Psoas muscle (tissue), 8 donors: Measurements from ENCODE around the gene CERS6. TPM values are rescaled to one million over a fixed set of nuclear protein-coding genes. Genes with fewer than 3 reads are reported as not detected.

Experiments used
- ATAC-seq, 4 donors: fragments of 200-7000 bp; cut with Tn5 transposase; one replicate each; pipeline ENCODE4 v1.9.1; 2020; ENCODE audit warnings: moderate library complexity in 3 of 4, mild to moderate bottlenecking in 2 of 4
- DNase-seq, 2 donors: peaks; one replicate each; pipeline ENCODE4 v3.0.0-alpha.2; 2020
- H3K27ac ChIP-seq: fragments of 200-600 bp; one replicate; pipeline ENCODE4 v1.8.0; 2022
- H3K27me3 ChIP-seq, 3 donors: fragments of 200-600 bp in 1 of 3; one replicate each; pipeline versions ENCODE4 v1.6.1 to v1.8.0; 2013 to 2022; ENCODE audit warnings: low read length in 2 of 3, mild to moderate bottlenecking in 2 of 3, moderate library complexity in 1 of 3; ENCODE audit not compliant: insufficient read depth in 3 of 3
- H3K36me3 ChIP-seq, 2 donors: fragments of 200-600 bp in 1 of 2; one replicate each; pipeline versions ENCODE4 v1.6.1 to v1.8.0; 2013 to 2022; ENCODE audit warnings: low read depth in 1 of 2, mild to moderate bottlenecking in 1 of 2, moderate library complexity in 1 of 2; ENCODE audit not compliant: insufficient read depth in 1 of 2
- H3K4me1 ChIP-seq: fragments of 200-600 bp; one replicate; pipeline ENCODE4 v1.8.0; 2022
- H3K4me3 ChIP-seq: fragments of 200-600 bp; one replicate; pipeline ENCODE4 v1.8.0; 2022; ENCODE audit warnings: mild to moderate bottlenecking
- H3K9me3 ChIP-seq: fragments of 200-600 bp; one replicate; pipeline ENCODE4 v1.8.0; 2022
- WGBS, 3 donors: extraction: QIAGEN DNeasy Blood & Tissue Kit; methylation state at CpG; one replicate each; pipeline versions ENCODE4 v1.1.6 to v1.1.7; 2013; 5-methylcytosine and 5-hydroxymethylcytosine counted together
- intact Hi-C, 2 donors: fragments of 100-400 bp; cut with DNase I; formaldehyde crosslinking; loops; one replicate each; pipeline versions ENCODE4 v1.11.0 to v1.14.2; 2022
- polyA plus RNA-seq, 3 donors: library from polyadenylated mRNA; stranded (reverse); fragments of 200-250 nt; gene quantifications; one replicate each; pipeline ENCODE4 v1.2.3, GENCODE V29; 2013
- total RNA-seq, 4 donors: library from RNA; stranded (reverse); fragmentation: NEBNext Ultra II Directional in 2 of 4; extraction: Animal tissue kit (Norgen Biotek cat#: 25700) in 2 of 4; gene quantifications; one replicate each; pipeline versions ENCODE4 v1.2.1 to v1.2.4, GENCODE V29; 2021 to 2023
- TF ChIP-seq, protein P1 (sequence below): fragments of 200-600 bp; IDR thresholded peaks from one replicate; pipeline ENCODE4 v1.8.0; 2022; ENCODE audit warnings: antibody characterized with exemption
- donor health status: healthy with polysubstance abuse.
- donor health status: DM: no; HTN: no; CAD: no; lungs with moderate emphysema.
- donor health status: Bipolar disorder and iron deficiency.
- donor health status: healthy.
- donor health status: DM: yes; HTN: yes; CAD: no.
- donor health status: DM: no; HTN: no; CAD: no.
- donor health status: DM: no; HTN: no; CAD: no.
- donor health status: DM: yes; HTN: yes; CAD: no.

Gene CERS6
- total and polyA plus RNA-seq, 7 donors, result 4.8 to 18.1 (median 11.2) TPM

DNA sequence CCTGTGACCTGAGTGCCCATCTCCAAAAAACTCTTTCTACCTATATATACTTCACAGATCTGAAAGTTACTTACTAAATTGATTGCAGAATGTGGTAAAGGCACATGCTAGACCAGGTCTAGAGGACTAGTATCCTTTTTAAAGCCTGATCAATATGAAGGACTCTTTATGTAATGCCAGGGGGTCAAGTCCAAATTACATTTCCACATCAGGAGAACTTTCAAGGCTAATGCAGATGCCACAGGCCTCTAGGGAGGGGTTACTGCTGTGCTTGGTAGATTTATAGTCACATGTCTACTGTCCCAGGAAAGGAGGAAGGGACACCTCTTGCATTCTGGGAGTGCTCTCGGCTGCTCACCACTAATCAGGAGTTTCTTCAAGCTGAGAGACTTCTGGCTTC lies 227.9 kb downstream of the CERS6 start:
- 82 to 97% (median 83%) methylated on average over 1 of the region's 1 CpG for WGBS, 3 donors
- ATAC-seq, result no peak
- no peak overlapping the region for H3K4me3 ChIP-seq
- no peaks in the 10 kb centered on the region for H3K9me3 ChIP-seq
- intact Hi-C loops, result no loop called here
- no peak overlapping the region for H3K27ac ChIP-seq
- H3K36me3 ChIP-seq, result no peaks in the 10 kb centered on the region
- DNase-seq, result no peak
- H3K27me3 ChIP-seq, result no peaks in the 10 kb centered on the region
- TF ChIP-seq, protein P1, sequence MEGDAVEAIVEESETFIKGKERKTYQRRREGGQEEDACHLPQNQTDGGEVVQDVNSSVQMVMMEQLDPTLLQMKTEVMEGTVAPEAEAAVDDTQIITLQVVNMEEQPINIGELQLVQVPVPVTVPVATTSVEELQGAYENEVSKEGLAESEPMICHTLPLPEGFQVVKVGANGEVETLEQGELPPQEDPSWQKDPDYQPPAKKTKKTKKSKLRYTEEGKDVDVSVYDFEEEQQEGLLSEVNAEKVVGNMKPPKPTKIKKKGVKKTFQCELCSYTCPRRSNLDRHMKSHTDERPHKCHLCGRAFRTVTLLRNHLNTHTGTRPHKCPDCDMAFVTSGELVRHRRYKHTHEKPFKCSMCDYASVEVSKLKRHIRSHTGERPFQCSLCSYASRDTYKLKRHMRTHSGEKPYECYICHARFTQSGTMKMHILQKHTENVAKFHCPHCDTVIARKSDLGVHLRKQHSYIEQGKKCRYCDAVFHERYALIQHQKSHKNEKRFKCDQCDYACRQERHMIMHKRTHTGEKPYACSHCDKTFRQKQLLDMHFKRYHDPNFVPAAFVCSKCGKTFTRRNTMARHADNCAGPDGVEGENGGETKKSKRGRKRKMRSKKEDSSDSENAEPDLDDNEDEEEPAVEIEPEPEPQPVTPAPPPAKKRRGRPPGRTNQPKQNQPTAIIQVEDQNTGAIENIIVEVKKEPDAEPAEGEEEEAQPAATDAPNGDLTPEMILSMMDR, result no peak
- peaks cover 10% of the 10 kb centered on the region for H3K4me1 ChIP-seq

DNA sequence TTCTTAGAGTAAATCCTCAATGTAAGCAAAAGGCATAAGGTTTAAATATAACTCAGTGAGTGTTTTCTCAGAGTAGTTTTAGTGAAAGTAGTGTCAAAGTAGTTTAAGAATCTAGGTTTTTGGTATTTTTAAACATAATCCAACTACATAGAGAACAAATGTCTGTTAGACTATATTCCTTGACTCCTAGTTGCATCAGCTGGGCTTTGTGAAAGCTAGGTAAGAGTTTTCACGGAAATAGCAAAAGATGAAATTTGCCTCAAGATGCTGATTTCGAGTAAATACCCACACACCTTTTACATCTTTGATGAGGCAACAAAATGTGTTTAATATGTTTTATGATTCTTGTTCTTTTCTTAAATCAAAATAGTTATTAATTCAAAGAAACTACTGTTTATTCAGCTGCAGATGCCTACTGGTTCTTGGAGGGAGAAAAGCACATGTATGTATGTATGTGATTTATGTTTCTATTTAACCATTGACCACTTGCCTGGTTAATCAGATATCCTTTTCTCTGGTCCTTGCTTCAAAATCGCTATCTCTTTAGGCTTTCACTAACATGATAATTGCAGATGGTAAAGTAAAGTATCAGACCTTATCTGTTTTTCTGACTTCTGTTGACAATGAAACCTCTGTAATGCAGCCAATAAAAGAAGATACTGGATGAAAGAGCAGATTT lies 229.0 kb downstream of the CERS6 start:
- TF ChIP-seq, protein P1, result no peak
- Histone ChIP-seq H3K27ac (no peak overlapping the region), H3K4me1 (peaks cover 10% of the 10 kb centered on the region), H3K4me3 (no peak overlapping the region), H3K36me3 (no peaks in the 10 kb centered on the region), H3K9me3 (no peaks in the 10 kb centered on the region), H3K27me3 (no peaks in the 10 kb centered on the region)
- no peak for DNase-seq
- intact Hi-C loops, result loop anchor here in 1 of 2 donors (5.0 kb wide), 1 partner anchor 338 kb away; no protein-coding TSS in a partner anchor
- ATAC-seq, result no peak
- 91 to 92% (median 92%) methylated on average over 3 of the region's 3 CpGs for WGBS, 3 donors

DNA sequence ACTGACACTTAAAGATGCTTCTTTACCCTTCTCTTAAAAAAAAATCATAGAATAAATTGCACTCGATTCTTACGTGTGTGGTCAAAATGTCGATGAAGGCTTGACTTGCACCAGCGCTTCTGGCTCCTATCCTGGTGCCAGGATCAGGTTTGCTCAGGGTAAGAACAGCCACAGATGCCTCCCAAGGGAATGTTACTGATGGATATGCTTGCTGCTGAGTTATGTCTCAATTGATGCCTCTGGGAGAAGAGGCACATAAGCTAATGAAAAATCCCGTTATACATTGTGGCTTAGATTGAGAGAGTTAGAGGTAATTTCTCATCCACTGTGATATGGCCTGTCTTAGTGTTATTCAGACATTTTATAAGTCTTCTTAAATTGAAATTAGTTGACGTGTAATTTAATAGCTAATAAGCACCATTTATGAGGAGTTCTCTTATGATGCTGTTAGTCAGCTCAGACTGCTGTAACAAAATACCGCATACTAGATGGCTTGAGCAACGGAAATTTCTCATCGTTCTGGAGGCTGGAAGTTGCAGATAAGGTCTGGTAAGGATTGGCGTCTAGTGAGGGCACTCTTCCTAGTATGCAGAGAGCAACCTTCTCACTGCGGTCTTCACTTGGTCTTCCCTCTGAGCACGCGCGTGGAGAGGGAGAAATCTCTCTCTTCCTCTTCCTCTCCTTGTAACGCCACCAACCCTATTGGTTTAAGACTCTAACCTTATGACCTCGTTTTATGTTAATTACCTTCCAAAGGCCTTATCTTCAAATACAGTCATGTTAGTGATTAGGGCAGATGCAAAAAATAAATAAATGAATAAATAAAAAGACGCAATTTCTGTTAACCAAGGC lies 229.8 kb downstream of the CERS6 start:
- H3K4me1 ChIP-seq, result peaks cover 10% of the 10 kb centered on the region
- H3K27me3 ChIP-seq, result no peaks in the 10 kb centered on the region
- ATAC-seq, result peak; percentile 55 to 89 (median 86)
- no peak for DNase-seq
- no peak overlapping the region for H3K27ac ChIP-seq
- TF ChIP-seq, protein P1, result no peak
- H3K9me3 ChIP-seq, result no peaks in the 10 kb centered on the region
- H3K36me3 ChIP-seq, result no peaks in the 10 kb centered on the region
- no peak overlapping the region for H3K4me3 ChIP-seq
- WGBS, 3 donors, result 56 to 84% (median 72%) methylated on average over 17 of the region's 17 CpGs
- intact Hi-C loops, result loop anchor here (2.0 to 5.0 kb wide), 2 partner anchors 339 kb away; no protein-coding TSS in a partner anchor

DNA sequence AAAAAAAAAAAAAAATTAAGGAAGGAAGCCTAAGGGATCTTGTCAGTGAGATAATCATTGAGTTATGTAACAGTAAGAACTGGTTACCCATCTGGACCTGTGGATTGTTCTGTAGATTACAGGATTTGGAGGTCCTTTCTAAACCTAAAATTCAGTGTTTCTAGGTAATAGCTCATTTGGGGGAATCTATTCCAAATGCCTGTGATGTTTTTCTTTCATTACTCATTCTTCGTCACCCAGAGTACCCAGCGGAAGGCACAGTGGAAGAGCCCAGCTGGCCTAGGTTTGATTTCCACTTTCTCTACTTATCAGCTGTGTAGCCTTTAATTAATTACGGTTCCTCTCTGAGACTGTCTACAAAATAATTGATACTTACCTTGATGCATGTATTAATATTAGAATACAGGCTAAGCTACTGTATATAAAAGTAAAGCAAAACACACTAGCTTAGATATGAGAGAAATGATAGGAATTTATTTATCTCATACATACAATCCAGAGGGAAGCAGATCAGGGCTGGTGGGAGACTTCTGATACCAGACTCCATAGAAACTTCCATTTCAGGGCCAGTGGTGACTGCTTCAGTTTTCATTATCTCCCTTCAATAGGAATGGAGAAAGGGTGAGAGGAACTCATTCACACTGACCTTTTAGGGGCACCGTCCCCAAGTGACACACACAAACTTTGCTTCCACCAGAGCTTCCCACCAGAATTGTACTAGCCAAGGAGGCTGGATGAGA lies 230.6 kb downstream of the CERS6 start:
- TF ChIP-seq, protein P1, result no peak
- DNase-seq (no peak), ATAC-seq (no peak)
- 94 to 99% (median 97%) methylated on average over 4 of the region's 4 CpGs for WGBS, 3 donors
- Histone ChIP-seq H3K36me3 (no peaks in the 10 kb centered on the region), H3K4me1 (peaks cover 10% of the 10 kb centered on the region), H3K27ac (no peak overlapping the region), H3K4me3 (no peak overlapping the region), H3K9me3 (no peaks in the 10 kb centered on the region), H3K27me3 (no peaks in the 10 kb centered on the region)
- intact Hi-C loops, result loop anchor here (2.0 to 5.0 kb wide), 2 partner anchors 339 to 340 kb away; no protein-coding TSS in a partner anchor
